ENCODE data around the gene PTPN11. TPM values are rescaled to one million over a fixed set of nuclear protein-coding genes. Genes with fewer than 3 reads are reported as not detected.

Gene PTPN11
- polyA plus RNA-seq, 3 donors: 11.1 to 41.9 (median 28.8) TPM

DNA sequence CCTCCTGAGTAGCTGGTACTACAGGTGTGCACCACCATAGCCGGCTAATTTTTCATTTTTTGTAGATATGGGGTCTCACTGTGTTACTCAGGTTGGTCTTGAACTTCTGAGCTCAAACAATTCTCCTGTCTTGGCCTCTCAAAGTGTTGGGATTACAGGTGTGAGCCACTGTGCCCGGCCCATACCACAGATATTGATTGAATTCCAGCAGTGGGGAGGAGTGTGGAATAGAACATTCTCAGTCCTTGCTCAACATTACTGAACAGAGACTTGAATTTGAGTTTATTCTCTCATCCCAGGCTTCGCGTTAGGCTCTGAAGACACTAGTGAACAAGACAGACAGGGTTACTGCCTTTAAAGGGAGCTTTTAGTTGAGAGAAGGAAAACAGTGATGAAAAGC is 39.6 kb downstream of the PTPN11 start:
- no peak overlapping the region for H3K4me3 Mint-ChIP-seq
- no peaks in the 10 kb centered on the region for H3K4me1 Mint-ChIP-seq
- Histone ChIP-seq H3K27ac (ENCODE audit: low read depth in 1 of 2, low read length in 2 of 2) (no peak overlapping the region), H3K9me3 (replicated peaks in 1 of 2; ENCODE audit: control insufficient read depth in 1 of 2, insufficient read depth in 1 of 2, low read length in 2 of 2) (no peaks in the 10 kb centered on the region), H2AFZ (ENCODE audit: insufficient read depth, low read depth, low read length, poor library complexity, severe bottlenecking) (no peak overlapping the region), H3K4me3 (replicated peaks in 1 of 3; ENCODE audit: low read depth in 2 of 3, low read length in 3 of 3) (no peak overlapping the region), H3K27me3 (ENCODE audit: control insufficient read depth in 2 of 2, insufficient read depth in 2 of 2, low read length in 2 of 2) (no peaks in the 10 kb centered on the region), H3K4me2 (replicated peaks; ENCODE audit: extremely low read depth, low read length, poor library complexity, severe bottlenecking) (no peak overlapping the region), H3K36me3 (replicated peaks in 1 of 2; ENCODE audit: control insufficient read depth in 1 of 2, insufficient read depth in 2 of 2, low read length in 2 of 2) (peaks cover 69 to 86% of the 10 kb centered on the region in 2 donors), H4K20me1 (ENCODE audit: insufficient read depth, low read length) (no peaks in the 10 kb centered on the region), H3K9ac (ENCODE audit: insufficient read depth, low read length, poor library complexity, severe bottlenecking) (no peak overlapping the region), H3K79me2 (ENCODE audit: insufficient read depth, low read length) (no peaks in the 10 kb centered on the region), H3K4me1 (ENCODE audit: control insufficient read depth in 1 of 2, insufficient read depth in 2 of 2, low read length in 2 of 2) (no peaks in the 10 kb centered on the region)
- H3K9me3 Mint-ChIP-seq: peaks cover 0 to 2% (median 0%) of the 10 kb centered on the region in 7 donors
- H3K27ac Mint-ChIP-seq: no peak overlapping the region
- intact Hi-C loops (cut with micrococcal nuclease): no loop called here
- peaks cover 65 to 80% of the 10 kb centered on the region in 2 donors for H3K36me3 Mint-ChIP-seq
- DNase-seq: no peak
- peaks cover 0 to 2% (median 0%) of the 10 kb centered on the region in 3 donors for H3K27me3 Mint-ChIP-seq (ENCODE audit: low read depth in 3 of 3)
- no CpG with 5 or more reads among the region's 4 CpGs for WGBS (ENCODE audit: insufficient coverage)
- TF ChIP-seq, protein P1, sequence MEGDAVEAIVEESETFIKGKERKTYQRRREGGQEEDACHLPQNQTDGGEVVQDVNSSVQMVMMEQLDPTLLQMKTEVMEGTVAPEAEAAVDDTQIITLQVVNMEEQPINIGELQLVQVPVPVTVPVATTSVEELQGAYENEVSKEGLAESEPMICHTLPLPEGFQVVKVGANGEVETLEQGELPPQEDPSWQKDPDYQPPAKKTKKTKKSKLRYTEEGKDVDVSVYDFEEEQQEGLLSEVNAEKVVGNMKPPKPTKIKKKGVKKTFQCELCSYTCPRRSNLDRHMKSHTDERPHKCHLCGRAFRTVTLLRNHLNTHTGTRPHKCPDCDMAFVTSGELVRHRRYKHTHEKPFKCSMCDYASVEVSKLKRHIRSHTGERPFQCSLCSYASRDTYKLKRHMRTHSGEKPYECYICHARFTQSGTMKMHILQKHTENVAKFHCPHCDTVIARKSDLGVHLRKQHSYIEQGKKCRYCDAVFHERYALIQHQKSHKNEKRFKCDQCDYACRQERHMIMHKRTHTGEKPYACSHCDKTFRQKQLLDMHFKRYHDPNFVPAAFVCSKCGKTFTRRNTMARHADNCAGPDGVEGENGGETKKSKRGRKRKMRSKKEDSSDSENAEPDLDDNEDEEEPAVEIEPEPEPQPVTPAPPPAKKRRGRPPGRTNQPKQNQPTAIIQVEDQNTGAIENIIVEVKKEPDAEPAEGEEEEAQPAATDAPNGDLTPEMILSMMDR (IDR thresholded peaks at IDR 0.05): no peak

GRCh38 chr12:112458751-112459150 is 40.0 kb downstream of the PTPN11 start:
- no peak for DNase-seq
- H3K36me3 Mint-ChIP-seq: peaks cover 64 to 77% of the 10 kb centered on the region in 2 donors
- no peak overlapping the region for H3K27ac ChIP-seq (ENCODE audit: low read depth in 1 of 2, low read length in 2 of 2)
- no peak overlapping the region for H3K4me3 ChIP-seq (replicated peaks in 1 of 3; ENCODE audit: low read depth in 2 of 3, low read length in 3 of 3)
- no peaks in the 10 kb centered on the region for H3K27me3 ChIP-seq (ENCODE audit: control insufficient read depth in 2 of 2, insufficient read depth in 2 of 2, low read length in 2 of 2)
- H2AFZ ChIP-seq (ENCODE audit: insufficient read depth, low read depth, low read length, poor library complexity, severe bottlenecking): no peak overlapping the region
- H3K4me3 Mint-ChIP-seq: no peak overlapping the region
- no peak overlapping the region for H3K27ac Mint-ChIP-seq
- H4K20me1 ChIP-seq (ENCODE audit: insufficient read depth, low read length): no peaks in the 10 kb centered on the region
- H3K9me3 ChIP-seq (replicated peaks in 1 of 2; ENCODE audit: control insufficient read depth in 1 of 2, insufficient read depth in 1 of 2, low read length in 2 of 2): no peaks in the 10 kb centered on the region
- H3K36me3 ChIP-seq (replicated peaks in 1 of 2; ENCODE audit: control insufficient read depth in 1 of 2, insufficient read depth in 2 of 2, low read length in 2 of 2): peaks cover 68 to 82% of the 10 kb centered on the region in 2 donors
- TF ChIP-seq, protein P1 (IDR thresholded peaks at IDR 0.05): no peak
- no CpG with 5 or more reads among the region's 5 CpGs for WGBS (ENCODE audit: insufficient coverage)
- no peaks in the 10 kb centered on the region for H3K4me1 ChIP-seq (ENCODE audit: control insufficient read depth in 1 of 2, insufficient read depth in 2 of 2, low read length in 2 of 2)
- intact Hi-C loops (cut with micrococcal nuclease): no loop called here
- H3K9me3 Mint-ChIP-seq: peaks cover 0 to 2% (median 0%) of the 10 kb centered on the region in 7 donors
- no peak overlapping the region for H3K4me2 ChIP-seq (replicated peaks; ENCODE audit: extremely low read depth, low read length, poor library complexity, severe bottlenecking)
- H3K79me2 ChIP-seq (ENCODE audit: insufficient read depth, low read length): no peaks in the 10 kb centered on the region
- no peak overlapping the region for H3K9ac ChIP-seq (ENCODE audit: insufficient read depth, low read length, poor library complexity, severe bottlenecking)
- H3K4me1 Mint-ChIP-seq: no peaks in the 10 kb centered on the region
- H3K27me3 Mint-ChIP-seq (ENCODE audit: low read depth in 3 of 3): peaks cover 0 to 2% (median 0%) of the 10 kb centered on the region in 3 donors

Data from CD14-positive monocyte (primary cell).